Lower leg skin (tissue), 3 donors: ENCODE measurements around the gene DCDC2.
"Not testable (repeated sequence)": the region's sequence is repeated elsewhere in the genome, so short reads cannot be mapped to it uniquely, and the experiment has no call there.

Experiments
- CTCF ChIP-seq, 3 donors: fragments of 450-650 bp; IDR thresholded peaks; one replicate each; pipeline ENCODE4 v1.5.1; 2016; ENCODE audit warnings: antibody characterized with exemption in 3 of 3, mild to moderate bottlenecking in 3 of 3, moderate library complexity in 2 of 3
- POLR2A ChIP-seq, 2 donors: fragments of 450-650 bp; IDR thresholded peaks; one replicate each; pipeline ENCODE4 v1.6.1; 2016 to 2017; ENCODE audit warnings: antibody characterized with exemption in 2 of 2, mild to moderate bottlenecking in 1 of 2, moderate library complexity in 1 of 2

GRCh38 chr6:24382891-24383494, 25.1 kb upstream of the DCDC2 start:
- TF ChIP-seq CTCF, POLR2A (IDR thresholded peaks at IDR 0.05): not testable (repeated sequence)
